Pancreas (tissue), 10 donors: ENCODE measurements around the gene MALRD1. TPM values are rescaled to one million over a fixed set of nuclear protein-coding genes. Genes with fewer than 3 reads are reported as not detected.
A peak's percentile ranks its signal among the peaks of the same experiment; 100 is the strongest.
"Not testable (repeated sequence)": the region's sequence is repeated elsewhere in the genome, so short reads cannot be mapped to it uniquely, and the experiment has no call there.

ENCODE experiments used
- ATAC-seq, 4 donors: fragments of 200-7000 bp; cut with Tn5 transposase; one replicate each; pipeline versions ENCODE4 v1.8.0 to v1.9.1; 2020; ENCODE audit warnings: mild to moderate bottlenecking in 4 of 4, moderate library complexity in 4 of 4
- DNase-seq, 6 donors: peaks; one replicate each; pipeline ENCODE4 v3.0.0-alpha.2; 2020
- FAIRE-seq: peaks from 2 replicates; lab custom pipeline; 2012; peaks lifted over from hg19 to GRCh38; lab: Jason Lieb, UNC
- H3K27ac ChIP-seq, 4 donors: fragments of 200-600 bp; sonication (generic); 1 replicate in 3 of 4; 2 replicates in 1 of 4; pipeline versions ENCODE4 v1.5.0 to v1.8.0; 2020
- H3K27me3 ChIP-seq, 4 donors: fragments of 200-600 bp; one replicate each; pipeline ENCODE4 v1.8.0; 2021
- H3K36me3 ChIP-seq, 3 donors: fragments of 200-600 bp; sonication (generic) in 1 of 3; one replicate each; pipeline versions ENCODE4 v1.5.0 to v1.8.0; 2020 to 2021
- H3K4me1 ChIP-seq, 3 donors: fragments of 200-600 bp; one replicate each; pipeline ENCODE4 v1.8.0; 2021
- H3K4me3 ChIP-seq, 4 donors: fragments of 200-600 bp; sonication (generic) in 2 of 4; one replicate each; pipeline versions ENCODE4 v1.5.0 to v1.8.0; 2020 to 2021
- H3K9me3 ChIP-seq, 4 donors: fragments of 200-600 bp; one replicate each; pipeline ENCODE4 v1.8.0; 2021
- CTCF ChIP-seq, 4 donors: fragments of 200-600 bp; sonication (generic) in 3 of 4; IDR thresholded peaks; one replicate each; pipeline versions ENCODE4 v1.5.0 to v1.8.0; 2021; ENCODE audit warnings: antibody characterized with exemption in 4 of 4
- WGBS, 2 donors: extraction: QIAGEN DNeasy Blood & Tissue Kit; methylation state at CpG; one replicate each; pipeline ENCODE4 v1.1.7; 2013; 5-methylcytosine and 5-hydroxymethylcytosine counted together
- intact Hi-C, 3 donors: fragments of 100-400 bp; cut with DNase I; formaldehyde crosslinking; loops; one replicate each; pipeline versions ENCODE4 v1.11.1 to v1.14.2; 2022
- polyA plus RNA-seq, 2 donors: library from polyadenylated mRNA; stranded (reverse); fragments of 200-250 nt; gene quantifications; one replicate each; pipeline ENCODE4 v1.2.3, GENCODE V29; 2013
- total RNA-seq, 6 donors: library from RNA; stranded (reverse); fragmentation: NEBNext Ultra II Directional in 4 of 6; extraction: Animal tissue kit (Norgen Biotek cat#: 25700) in 4 of 6; gene quantifications; one replicate each; pipeline versions ENCODE4 v1.2.1 to v1.2.4, GENCODE V29; 2021 to 2023
- donor health status: healthy with polysubstance abuse.
- donor health status: DM: no; HTN: no; CAD: no; lungs with moderate emphysema.
- donor health status: DM: no; HTN: no; CAD: no.
- donor health status: control.
- donor health status: control.
- donor health status: Bipolar disorder and iron deficiency.
- donor health status: DM: yes; HTN: yes; CAD: no.
- donor health status: DM: no; HTN: no; CAD: no.
- donor health status: DM: no; HTN: no; CAD: no.
- donor health status: DM: yes; HTN: yes; CAD: no.

Gene MALRD1
- total and polyA plus RNA-seq, 8 donors, result 0.13 to 0.87 (median 0.31) TPM; not detected in 5

DNA sequence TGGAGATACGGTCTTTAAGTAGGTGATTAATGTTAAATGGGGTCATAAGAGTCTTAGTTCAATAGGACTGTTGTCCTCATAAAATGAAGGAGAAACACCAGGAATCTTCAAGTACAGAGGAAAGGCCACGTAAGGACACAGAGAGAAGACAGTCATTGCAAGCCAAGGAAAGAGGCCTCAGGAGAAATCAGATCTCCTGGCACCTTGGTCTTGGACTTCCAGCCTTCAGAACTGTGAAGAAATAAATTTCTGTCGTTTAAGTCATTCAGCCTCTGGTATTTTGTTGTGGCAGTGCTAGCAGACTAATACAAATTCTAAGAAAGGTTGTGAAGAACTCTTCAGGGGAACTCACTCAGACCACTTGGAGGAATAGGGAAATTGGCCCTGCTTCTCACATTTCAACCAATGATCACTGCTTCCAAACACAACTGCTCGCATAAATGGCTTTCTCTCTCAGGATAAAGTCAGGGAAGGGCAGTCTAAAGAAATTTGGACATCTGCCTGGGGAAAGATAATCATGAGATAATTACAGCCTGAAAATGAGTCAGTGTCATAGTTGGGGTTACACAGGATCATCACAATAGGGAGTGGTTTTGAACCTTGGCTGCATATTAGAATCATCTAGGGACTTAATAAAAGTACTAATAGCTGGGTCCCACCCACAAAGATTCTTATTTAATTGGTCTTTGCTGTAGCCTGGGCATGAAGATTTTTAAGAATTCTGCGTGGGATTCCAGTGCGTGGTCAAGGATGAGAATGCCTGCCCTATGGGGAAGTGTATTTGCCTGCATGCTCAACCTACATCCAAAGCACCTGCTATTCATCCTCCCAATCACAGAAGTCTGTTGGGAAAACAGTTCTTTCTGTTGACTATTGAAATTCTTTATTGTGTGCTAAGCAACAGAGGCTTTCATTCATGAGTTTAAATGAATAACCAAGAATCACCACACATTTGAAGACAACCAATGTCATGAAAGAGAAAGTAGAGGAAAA is 457.0 kb downstream of the MALRD1 start:
- Histone ChIP-seq H3K4me1 (no peaks in the 10 kb centered on the region), H3K36me3 (no peaks in the 10 kb centered on the region), H3K27me3 (no peaks in the 10 kb centered on the region), H3K9me3 (no peaks in the 10 kb centered on the region), H3K27ac (no peak overlapping the region), H3K4me3 (no peak overlapping the region)
- TF ChIP-seq CTCF (IDR thresholded peaks at IDR 0.05), result no peak
- no peak for ATAC-seq
- 63 to 84% methylated on average over 6 of the region's 6 CpGs for WGBS, 2 donors
- no peak for FAIRE-seq
- intact Hi-C loops, result no loop called here
- no peak for DNase-seq

GRCh38 chr10:19510005-19510732 is 461.6 kb downstream of the MALRD1 start:
- H3K27ac ChIP-seq, H3K27me3 ChIP-seq, DNase-seq, H3K4me1 ChIP-seq, H3K36me3 ChIP-seq, ATAC-seq, H3K9me3 ChIP-seq, FAIRE-seq, H3K4me3 ChIP-seq, intact Hi-C loops: not testable (repeated sequence)
- 42 to 44% methylated on average over 8 of the region's 8 CpGs for WGBS, 2 donors

DNA sequence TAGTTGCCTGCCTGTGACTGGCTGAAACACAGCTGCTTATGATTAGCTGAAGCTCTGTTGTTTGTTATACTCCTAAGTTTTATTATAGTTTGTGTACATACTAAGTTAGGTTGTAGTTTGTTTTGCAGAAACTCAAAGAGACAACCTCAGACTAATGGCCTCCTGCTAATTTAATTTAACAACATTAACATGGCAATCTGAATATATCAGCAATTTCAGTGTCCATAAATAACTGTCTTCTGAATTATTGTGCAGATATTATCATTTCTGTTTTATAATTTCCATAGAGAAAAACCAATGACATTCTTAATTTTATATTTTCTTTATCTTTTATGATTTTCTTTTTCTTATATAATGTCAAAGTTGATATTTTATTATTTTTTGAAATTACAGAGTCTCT is 469.5 kb downstream of the MALRD1 start:
- DNase-seq, result no peak
- no peak for ATAC-seq
- FAIRE-seq, result peak; percentile 69

GRCh38 chr10:19518632-19519031 is 470.0 kb downstream of the MALRD1 start:
- Histone ChIP-seq H3K9me3 (no peaks in the 10 kb centered on the region), H3K4me1 (no peaks in the 10 kb centered on the region), H3K27me3 (peaks cover 0 to 5% (median 0%) of the 10 kb centered on the region in 4 donors), H3K27ac (no peak overlapping the region), H3K4me3 (no peak overlapping the region), H3K36me3 (no peaks in the 10 kb centered on the region)
- no peak for TF ChIP-seq CTCF (IDR thresholded peaks at IDR 0.05)
- intact Hi-C loops, result no loop called here
- FAIRE-seq, result no peak
- WGBS, 2 donors, result 51 to 65% methylated on average over 1 of the region's 1 CpG
- no peak for ATAC-seq
- no peak for DNase-seq

More for the DNA sequence above, 469.5 kb downstream of the MALRD1 start:
- Histone ChIP-seq H3K9me3 (no peaks in the 10 kb centered on the region), H3K4me1 (no peaks in the 10 kb centered on the region), H3K36me3 (no peaks in the 10 kb centered on the region), H3K27me3 (peaks cover 0 to 5% (median 0%) of the 10 kb centered on the region in 4 donors), H3K27ac (no peak overlapping the region), H3K4me3 (no peak overlapping the region)
- intact Hi-C loops, result no loop called here
- no peak for TF ChIP-seq CTCF (IDR thresholded peaks at IDR 0.05)

DNA sequence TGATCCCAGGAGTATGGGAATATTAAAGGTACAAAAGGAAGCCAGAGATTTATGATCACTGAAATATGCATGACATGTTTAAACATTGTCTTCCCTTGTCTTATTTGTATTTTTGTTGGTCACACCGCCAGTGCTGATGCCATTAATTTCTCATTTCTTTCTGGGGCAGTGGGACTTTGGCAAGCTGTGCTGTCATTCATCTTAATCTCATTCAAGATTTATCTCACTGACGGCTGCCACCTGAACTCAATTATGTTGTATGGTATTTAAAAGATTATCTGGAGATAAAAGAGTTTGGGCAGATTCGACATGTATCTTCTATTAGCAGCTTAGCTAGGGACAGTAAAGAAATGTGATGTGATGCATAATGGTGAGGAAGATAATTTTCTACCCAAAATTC is 482.7 kb downstream of the MALRD1 start:
- intact Hi-C loops, result no loop called here
- Histone ChIP-seq H3K27me3 (no peaks in the 10 kb centered on the region), H3K9me3 (no peaks in the 10 kb centered on the region), H3K4me1 (no peaks in the 10 kb centered on the region), H3K4me3 (no peak overlapping the region), H3K36me3 (no peaks in the 10 kb centered on the region), H3K27ac (no peak overlapping the region)
- 15 to 17% methylated on average over 3 of the region's 3 CpGs for WGBS, 2 donors
- TF ChIP-seq CTCF (IDR thresholded peaks at IDR 0.05), result no peak
- no peak for DNase-seq
- FAIRE-seq, result no peak
- ATAC-seq, result no peak
